GM21528 (cell line): Measurements from ENCODE around the gene TMEM80.
"Not testable (repeated sequence)": the region's sequence is repeated elsewhere in the genome, so short reads cannot be mapped to it uniquely, and the experiment has no call there.

Source experiments
- ATAC-seq: cut with Tn5 transposase; IDR thresholded peaks from one replicate; pipeline ENCODE4 v1.9.1; 2021; ENCODE audit warnings: mild to moderate bottlenecking, moderate library complexity; ENCODE audit not compliant: unreplicated experiment, low FRiP score

The TMEM80 gene

DNA sequence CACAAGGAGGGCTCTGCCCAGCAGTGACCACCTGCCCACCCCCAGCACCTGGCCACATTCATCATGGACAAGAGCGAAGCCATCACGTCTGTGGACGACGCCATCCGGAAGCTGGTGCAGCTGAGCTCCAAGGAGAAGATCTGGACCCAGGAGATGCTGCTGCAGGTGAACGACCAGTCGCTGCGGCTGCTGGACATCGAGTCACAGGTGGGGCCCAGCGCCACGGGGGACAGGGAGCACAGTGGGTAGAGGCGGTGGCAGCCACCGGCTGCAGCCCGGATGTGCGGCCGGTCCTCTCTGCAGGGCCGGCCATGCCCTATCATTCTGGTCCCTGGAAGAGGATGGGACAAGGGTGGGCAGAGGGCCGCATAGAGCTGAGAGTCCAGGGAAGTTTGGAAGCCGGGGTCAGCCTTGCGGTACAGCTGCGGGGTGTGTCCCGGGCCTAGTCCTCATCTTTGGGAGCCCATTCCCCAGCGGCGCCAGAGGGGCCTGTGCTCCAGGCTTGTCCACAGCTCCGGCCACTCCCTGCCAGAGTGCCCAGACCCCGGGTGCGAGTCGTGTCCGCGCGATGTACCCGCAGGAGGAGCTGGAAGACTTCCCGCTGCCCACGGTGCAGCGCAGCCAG is 24.5 kb downstream of the TMEM80 start:
- no peak for ATAC-seq

DNA sequence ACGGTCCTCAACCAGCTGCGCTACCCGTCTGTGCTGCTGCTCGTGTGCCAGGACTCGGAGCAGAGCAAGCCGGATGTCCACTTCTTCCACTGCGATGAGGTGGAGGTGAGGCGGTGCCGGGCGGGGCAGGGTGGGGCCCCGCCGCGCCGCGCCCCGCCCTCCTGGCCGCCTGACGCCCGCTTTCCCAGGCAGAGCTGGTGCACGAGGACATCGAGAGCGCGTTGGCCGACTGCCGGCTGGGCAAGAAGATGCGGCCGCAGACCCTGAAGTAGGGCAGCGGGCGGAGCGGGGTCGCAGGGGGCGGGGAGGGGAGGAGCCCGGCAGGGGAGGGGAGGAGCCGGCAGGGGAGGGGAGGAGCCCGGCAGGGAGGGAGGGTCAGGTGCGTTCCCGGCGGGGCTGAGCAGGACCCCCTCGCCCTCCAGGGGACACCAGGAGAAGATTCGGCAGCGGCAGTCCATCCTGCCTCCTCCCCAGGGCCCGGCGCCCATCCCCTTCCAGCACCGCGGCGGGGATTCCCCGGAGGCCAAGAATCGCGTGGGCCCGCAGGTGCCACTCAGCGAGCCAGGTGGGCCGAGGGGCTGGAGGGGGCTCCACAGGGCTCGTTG is 25.1 kb downstream of the TMEM80 start:
- ATAC-seq: no peak

DNA sequence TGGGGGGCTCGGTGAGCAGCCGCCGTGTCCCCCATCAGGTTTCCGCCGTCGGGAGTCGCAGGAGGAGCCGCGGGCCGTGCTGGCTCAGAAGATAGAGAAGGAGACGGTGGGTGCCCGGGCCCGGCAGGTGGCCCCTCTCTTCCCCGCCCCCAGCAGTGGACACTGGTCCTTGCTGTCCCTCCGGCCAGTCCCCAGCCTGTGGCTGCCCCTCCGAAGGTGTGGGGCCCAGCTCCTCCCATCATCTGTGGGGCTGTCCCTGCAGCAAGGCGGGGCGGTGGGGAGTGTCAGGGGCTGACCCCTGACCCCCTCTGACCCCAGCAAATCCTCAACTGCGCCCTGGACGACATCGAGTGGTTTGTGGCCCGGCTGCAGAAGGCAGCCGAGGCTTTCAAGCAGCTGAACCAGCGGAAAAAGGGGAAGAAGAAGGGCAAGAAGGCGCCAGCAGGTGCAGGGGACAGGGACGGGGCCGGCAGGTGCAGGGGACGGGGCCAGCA is 25.7 kb downstream of the TMEM80 start:
- ATAC-seq: no peak

DNA sequence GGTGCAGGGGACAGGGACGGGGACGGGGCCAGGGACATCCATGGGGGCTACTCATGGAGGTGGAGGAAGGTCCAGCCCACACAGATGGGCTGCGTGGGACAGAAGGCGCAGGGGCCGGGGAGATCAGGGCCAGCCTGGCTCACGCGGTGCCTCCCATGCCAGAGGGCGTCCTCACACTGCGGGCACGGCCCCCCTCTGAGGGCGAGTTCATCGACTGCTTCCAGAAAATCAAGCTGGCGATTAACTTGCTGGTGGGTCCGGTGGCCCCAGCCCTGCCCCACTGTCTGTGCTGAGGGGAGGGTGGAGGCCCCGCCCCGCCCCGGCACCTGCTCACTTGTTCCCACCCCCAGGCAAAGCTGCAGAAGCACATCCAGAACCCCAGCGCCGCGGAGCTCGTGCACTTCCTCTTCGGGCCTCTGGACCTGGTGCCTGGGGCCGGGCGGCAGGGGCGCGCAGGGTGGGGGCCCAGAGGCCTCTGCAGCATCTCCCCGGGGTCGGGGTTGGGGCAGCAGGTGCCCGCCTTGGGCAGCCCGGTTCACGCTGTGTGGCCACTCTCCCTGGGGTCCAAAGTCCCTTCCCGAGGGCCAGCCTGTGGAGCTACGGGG is 26.2 kb downstream of the TMEM80 start:
- ATAC-seq: no peak

DNA sequence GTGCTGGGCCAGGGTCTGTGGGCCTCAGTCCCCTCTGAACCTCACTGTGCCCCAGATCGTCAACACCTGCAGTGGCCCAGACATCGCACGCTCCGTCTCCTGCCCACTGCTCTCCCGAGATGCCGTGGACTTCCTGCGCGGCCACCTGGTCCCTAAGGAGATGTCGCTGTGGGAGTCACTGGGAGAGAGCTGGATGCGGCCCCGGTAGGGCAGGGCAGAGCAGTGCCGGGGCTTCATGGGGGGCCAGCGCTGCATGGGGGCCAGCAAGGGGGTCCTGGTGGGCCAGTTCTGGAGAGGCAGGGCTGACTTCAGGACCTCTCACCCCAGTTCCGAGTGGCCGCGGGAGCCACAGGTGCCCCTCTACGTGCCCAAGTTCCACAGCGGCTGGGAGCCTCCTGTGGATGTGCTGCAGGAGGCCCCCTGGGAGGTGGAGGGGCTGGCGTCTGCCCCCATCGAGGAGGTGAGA is 26.8 kb downstream of the TMEM80 start:
- no peak for ATAC-seq

DNA sequence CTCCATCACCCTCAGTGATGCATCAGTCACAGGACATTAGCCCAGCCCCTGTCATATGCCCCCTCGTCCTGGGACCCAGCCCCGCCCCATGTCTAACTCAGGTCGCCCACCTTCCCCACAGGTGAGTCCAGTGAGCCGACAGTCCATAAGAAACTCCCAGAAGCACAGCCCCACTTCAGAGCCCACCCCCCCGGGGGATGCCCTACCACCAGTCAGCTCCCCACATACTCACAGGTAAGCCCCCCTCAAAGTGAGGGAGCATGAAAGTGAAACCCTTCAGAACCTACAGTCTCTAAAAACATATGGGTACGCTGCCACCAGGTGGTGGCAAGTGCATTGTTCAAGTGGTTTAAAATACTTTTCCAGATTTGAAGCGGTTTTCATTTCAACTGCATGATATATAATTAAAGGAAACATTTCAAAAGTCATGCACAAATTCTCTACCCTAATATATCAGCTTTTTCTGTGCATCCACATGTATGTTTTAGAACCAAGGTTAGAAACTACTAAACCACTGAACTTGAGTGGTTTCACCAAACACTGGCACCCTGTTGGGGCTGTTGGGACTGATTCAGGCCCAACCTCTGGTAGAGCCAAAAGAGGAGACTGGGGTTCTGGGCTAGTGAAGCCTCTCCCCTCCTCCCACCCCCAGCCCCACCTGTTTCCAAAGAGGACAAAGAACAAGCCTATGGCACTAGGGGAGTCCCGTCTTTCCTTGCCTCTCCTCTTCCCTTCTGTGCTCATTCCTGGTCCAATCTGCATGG is 27.7 kb downstream of the TMEM80 start:
- ATAC-seq: no peak

DNA sequence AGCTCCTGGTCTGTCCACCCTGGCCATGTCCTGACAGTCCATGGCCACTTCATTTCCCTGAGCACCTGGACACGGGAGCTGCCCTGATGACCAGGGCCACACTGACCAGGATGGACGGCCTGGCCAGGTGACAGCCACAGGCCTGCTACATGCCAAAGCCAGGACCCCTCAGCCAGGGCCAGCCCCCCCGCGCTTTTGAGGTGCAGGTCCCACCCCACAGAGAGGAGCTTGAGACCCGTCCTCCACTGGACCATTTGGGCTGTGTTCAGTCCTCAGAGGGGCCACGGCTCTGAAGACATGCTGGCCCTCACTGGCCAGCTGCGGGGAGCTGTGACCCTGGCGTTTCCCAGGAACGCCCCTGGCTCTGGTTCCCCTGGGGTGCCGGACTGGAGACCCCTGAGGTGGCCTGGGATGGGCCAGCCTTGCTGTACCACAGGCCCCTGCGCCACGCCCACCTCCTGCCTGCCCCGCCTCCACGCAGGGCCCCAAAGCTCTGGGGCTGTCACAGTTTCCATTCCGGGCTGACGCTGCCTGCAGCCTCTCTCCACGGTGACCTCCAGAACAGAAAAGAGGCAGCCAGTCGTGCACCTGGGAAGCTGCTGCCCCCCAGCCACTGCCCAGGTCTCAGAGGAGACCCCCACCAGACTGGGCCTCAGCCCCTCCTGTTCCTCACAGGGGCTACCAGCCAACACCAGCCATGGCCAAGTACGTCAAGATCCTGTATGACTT is 28.6 kb downstream of the TMEM80 start:
- no peak for ATAC-seq

DNA sequence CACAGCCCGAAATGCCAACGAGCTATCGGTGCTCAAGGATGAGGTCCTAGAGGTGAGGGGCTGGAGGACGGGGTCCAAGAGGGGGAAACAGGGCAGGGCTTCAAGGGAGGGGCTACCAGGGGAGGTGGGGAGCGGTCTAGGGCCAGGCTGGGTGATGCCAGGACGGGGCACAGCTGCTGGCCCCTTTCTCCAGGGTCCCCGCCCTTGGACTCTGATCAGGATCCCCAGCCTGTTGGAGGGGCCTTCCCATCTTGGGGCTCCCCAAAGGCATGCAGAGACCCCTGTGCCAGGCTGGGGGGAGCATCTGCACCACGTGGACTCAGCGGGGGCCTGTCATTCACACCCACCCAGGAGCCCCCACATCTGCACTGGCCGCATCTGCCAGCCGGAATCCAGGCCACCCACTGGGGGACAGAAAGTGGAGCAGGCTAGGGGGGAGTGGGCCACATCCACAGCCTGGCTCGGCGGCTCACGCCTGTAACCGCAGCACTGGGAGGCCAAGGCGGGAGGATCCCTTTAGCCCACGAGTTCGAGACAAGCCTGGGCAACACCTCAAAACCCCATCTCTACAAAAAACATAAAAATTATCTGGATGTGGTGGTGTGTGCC is 29.3 kb downstream of the TMEM80 start:
- ATAC-seq: no peak

DNA sequence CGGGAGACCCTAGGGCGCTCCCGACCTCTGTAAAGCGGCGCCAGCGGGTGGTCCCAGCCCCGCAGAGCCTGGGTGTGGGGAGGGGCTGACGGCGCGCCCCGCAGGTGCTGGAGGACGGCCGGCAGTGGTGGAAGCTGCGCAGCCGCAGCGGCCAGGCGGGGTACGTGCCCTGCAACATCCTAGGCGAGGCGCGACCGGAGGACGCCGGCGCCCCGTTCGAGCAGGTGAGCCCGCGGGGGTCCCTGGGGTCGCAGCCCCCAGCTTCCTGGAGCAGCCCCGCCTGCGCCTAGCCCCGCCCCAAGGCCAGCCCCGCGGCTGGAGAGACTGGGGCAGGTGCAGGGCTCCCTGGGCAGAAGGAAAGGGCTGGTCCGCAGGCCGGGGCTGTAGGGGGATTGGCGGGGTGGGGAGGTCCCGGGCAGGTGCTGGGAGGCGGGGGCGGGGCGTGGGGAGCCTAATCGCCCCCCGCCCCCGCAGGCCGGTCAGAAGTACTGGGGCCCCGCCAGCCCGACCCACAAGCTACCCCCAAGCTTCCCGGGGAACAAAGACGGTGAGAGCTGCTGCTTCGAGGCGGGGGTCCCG is 30.1 kb downstream of the TMEM80 start:
- ATAC-seq: no peak

DNA sequence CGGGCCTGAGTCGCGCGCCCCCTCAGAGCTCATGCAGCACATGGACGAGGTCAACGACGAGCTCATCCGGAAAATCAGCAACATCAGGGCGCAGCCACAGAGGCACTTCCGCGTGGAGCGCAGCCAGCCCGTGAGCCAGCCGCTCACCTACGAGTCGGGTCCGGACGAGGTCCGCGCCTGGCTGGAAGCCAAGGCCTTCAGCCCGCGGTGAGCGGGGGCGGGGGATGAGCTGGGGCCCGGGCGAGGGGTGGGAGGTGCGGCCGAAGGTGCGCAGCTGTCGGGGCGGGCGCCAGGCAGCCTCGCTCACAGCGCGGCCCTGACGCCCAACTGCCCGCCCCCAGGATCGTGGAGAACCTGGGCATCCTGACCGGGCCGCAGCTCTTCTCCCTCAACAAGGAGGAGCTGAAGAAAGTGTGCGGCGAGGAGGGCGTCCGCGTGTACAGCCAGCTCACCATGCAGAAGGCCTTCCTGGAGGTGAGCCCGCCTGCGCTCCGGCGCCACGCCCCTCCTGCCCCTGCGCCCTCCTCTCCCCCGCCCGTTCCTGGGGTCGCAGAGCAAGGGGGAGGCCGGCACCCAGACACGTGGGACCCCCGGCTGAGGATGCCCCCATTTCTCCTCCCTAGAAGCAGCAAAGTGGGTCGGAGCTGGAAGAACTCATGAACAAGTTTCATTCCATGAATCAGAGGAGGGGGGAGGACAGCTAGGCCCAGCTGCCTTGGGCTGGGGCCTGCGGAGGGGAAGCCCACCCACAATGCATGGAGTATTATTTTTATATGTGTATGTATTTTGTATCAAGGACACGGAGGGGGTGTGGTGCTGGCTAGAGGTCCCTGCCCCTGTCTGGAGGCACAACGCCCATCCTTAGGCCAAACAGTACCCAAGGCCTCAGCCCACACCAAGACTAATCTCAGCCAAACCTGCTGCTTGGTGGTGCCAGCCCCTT is 30.9 kb downstream of the TMEM80 start:
- ATAC-seq: no peak

DNA sequence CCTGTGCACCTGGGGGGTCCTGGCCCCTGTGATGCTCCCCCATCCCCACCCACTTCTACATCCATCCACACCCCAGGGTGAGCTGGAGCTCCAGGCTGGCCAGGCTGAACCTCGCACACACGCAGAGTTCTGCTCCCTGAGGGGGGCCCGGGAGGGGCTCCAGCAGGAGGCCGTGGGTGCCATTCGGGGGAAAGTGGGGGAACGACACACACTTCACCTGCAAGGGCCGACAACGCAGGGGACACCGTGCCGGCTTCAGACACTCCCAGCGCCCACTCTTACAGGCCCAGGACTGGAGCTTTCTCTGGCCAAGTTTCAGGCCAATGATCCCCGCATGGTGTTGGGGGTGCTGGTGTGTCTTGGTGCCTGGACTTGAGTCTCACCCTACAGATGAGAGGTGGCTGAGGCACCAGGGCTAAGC is 31.7 kb downstream of the TMEM80 start:
- ATAC-seq: no peak

DNA sequence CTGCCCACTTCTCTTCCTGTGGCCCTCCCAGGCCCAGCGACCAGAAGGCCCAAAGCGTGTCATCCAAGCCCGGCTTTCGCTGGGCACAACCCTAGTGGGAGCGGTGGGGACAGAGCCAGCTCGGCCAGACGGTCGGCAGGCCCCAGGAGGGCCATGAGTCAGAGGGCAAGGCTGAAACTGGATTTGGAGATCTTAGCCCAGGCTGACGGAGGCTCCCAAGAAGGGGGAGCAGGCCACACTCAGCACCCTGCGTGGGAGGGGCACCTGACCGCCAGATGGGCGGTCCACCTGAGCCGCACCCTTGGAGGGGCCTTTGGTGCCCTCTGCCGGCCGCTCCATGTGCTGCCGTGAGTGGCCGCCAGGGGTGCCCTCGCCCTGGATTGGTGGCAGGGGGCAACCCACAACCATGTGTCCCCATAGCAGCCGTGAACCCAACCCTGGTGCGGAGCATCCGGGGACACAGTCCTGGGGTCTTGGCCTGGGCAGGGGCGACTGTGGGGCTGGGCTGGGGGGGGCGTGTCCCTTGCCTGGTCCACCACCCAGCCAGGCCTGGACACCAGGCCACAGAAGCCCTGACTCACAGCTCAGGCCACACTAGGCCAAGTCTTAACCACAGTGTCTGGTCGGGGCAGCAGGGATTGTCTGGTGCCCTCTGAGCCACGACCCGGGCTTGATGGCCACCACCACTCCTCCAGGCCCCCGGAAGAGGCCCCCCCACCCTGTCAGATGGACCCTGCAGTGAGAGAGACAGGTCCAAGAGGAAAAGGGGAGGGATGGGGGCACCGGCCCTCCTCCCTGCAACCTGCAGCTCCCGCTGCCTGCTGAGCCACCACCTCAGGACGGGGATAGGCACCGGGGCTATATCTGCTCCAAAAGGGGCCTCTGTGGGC is 32.5 kb downstream of the TMEM80 start:
- ATAC-seq: no peak

DNA sequence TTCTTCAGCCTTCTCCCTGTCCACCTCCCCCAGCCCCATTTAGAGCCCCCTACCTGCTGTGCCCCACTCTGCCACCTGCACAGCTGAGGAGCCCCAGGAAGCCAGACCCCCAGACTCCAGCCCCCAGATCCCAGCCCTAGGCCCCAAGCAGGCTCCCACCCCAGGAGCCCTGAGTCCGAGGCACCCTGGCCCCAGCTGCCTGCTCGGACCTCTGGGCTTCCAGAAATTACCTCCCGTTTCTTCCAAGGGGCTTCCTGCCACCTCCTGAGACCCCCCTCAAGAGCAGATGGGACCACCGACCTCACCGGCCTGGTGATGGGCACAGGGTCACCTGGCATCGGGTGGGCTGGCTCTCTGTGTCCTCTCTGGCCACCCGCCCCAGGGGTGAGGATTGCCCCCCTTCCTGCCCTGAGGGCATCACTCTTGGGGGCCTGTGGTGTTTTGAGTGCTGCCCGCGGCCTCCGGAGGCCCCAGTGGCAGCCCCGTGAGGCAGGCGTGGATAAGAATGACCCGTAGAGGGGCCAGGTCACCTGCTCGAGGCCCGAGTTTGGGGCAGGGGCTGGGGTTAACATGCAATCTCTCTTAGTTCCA is 33.4 kb downstream of the TMEM80 start:
- ATAC-seq: no peak

DNA sequence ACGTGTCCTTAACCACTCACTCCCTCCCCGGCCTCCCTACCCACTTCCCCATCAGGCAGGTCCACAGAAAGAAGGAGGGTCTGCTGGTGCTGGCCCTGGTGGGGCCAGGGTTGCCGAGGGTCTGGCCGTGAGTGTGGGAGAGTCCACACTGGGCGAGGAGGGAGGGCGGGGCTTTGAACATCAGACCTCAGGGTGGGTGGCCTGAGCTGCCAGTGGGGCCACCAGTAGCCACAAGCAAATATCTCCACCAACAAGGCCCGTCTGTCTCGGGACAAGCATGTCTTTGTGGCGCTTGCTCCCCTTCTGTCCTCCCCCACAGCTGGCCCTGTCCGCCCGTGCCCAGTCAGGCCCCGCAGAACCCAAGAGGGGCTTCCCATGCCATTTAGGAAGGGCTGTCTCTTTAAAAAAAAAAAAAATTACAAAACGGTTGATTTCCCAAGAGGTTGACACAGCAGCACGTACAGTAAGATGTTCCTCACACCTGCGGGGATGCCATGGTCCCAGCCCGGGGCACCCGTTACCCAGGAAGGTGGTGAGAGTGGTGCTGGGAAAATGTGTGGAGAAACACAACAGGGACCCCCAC is 34.0 kb downstream of the TMEM80 start:
- no peak for ATAC-seq

DNA sequence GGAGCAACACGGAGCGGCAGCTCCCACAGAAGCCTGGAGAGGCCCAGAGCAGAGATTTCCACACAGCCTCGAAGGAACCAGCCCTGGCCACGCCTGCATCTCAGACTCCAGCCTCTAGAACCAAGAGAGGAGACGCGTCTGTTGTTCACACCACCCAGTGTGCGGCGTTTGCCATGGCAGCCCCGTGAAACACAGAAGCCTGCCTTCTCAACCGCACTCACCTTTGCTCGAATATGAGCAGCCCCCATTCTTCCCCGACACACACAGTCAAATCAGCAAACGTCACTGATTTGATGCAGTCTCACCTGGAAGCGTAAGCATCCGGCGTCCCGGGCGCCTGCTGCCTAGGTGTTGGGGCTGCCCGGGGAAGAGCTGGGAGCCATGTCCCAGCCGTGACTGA is 37.5 kb downstream of the TMEM80 start:
- ATAC-seq: no peak

DNA sequence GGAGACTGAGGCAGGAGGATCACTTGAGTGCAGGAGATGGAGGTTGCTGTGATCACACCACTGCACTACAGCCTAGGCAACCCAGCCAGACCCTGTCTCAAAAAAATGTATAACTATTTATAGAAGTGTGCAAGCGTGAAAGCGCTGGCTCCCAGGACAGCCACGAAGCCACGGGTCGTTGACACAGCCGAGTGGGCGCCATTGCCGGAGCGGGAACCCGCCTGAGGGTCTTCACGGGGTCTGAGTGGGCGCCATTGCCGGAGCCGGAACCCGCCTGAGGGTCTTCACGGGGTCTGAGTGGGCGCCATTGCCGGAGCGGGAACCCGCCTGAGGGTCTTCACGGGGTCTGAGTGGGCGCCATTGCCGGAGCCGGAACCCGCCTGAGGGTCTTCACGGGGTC is 38.9 kb downstream of the TMEM80 start:
- not testable (repeated sequence) for ATAC-seq

DNA sequence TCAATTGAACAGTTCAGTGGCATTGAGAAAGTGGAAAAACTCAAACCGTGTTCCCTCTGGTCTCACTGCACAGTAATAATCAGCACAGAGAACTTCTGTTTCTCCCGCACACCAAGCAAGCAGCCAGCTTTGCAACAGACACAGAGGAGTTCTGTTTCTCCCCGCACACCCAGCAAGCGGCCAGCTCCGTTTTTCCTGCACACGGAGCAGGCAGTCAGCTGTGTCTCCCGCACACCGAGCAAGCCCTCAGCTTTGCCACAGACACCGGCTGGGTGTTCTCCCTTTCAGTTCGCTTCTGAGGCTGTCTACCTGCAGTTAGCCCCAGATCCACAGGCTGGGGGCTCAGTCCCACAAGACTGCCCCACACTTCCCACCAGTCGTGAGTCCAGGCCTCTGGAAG is 41.8 kb downstream of the TMEM80 start:
- no peak for ATAC-seq
